Mononuclear cell (primary cell): ENCODE measurements around the gene EIF1. TPM values are rescaled to one million over a fixed set of nuclear protein-coding genes. Genes with fewer than 3 reads are reported as not detected.
"Not testable (repeated sequence)": the region's sequence is repeated elsewhere in the genome, so short reads cannot be mapped to it uniquely, and the experiment has no call there.

Experiments used
- H3K27me3 ChIP-seq: 2 replicates; pipeline ENCODE4 v1.6.0; 2011; ENCODE audit warnings: low read length, control low read depth; ENCODE audit not compliant: insufficient read depth
- H3K4me1 ChIP-seq: 2 replicates; pipeline ENCODE4 v1.5.1; 2011; ENCODE audit warnings: mild to moderate bottlenecking, low read length, control low read depth; ENCODE audit not compliant: insufficient read depth
- H3K4me3 ChIP-seq: 2 replicates; pipeline ENCODE4 v1.5.1; 2011; ENCODE audit warnings: mild to moderate bottlenecking, low read length, moderate library complexity
- H3K9me3 ChIP-seq: 2 replicates; pipeline ENCODE4 v1.5.1; 2011; ENCODE audit warnings: low read depth, mild to moderate bottlenecking, control low read depth, low read length
- total RNA-seq: library from RNA; depleted of rRNA; stranded (reverse); fragments of >200 nt; gene quantifications from one replicate; pipeline ENCODE4 v1.2.3, GENCODE V29; 2012

EIF1 gene
- total RNA-seq, result 719 TPM

GRCh38 chr17:41688641-41689496, at the start of gene EIF1:
TSS of gene EIF1 (plus strand) at chr17:41688885. CDS start at chr17:41689039, 154 bp downstream.
- H3K9me3 ChIP-seq, result no peaks in the 10 kb centered on the region
- H3K4me3 ChIP-seq, result peak within 1 kb of the TSS; percentile 100
- peaks cover 35% of the 10 kb centered on the region for H3K4me1 ChIP-seq
- no peaks in the 10 kb centered on the region for H3K27me3 ChIP-seq

- no peaks in the 10 kb centered on the region for H3K9me3 ChIP-seq
- no peak overlapping the region for H3K4me3 ChIP-seq
Measured at GRCh38 chr17:41638941-41639340, 49.7 kb upstream of the EIF1 start.

GRCh38 chr17:41639492-41640473, 48.9 kb upstream of the EIF1 start:
- Histone ChIP-seq H3K9me3 (no peaks in the 10 kb centered on the region), H3K4me3 (no peak overlapping the region), H3K27me3 (no peaks in the 10 kb centered on the region), H3K4me1 (peaks cover under 1% of the 10 kb centered on the region)

More at GRCh38 chr17:41638941-41639340, 49.7 kb upstream of the EIF1 start:
- no peaks in the 10 kb centered on the region for H3K4me1 ChIP-seq
- no peaks in the 10 kb centered on the region for H3K27me3 ChIP-seq

GRCh38 chr17:41640596-41640995, 48.1 kb upstream of the EIF1 start:
- H3K9me3 ChIP-seq, H3K4me3 ChIP-seq, H3K27me3 ChIP-seq, H3K4me1 ChIP-seq: not testable (repeated sequence)

GRCh38 chr17:41642252-41643156, 46.2 kb upstream of the EIF1 start:
- H3K4me3 ChIP-seq, result no peak overlapping the region
- no peaks in the 10 kb centered on the region for H3K27me3 ChIP-seq
- peaks cover 15% of the 10 kb centered on the region for H3K4me1 ChIP-seq
- no peaks in the 10 kb centered on the region for H3K9me3 ChIP-seq

- H3K9me3 ChIP-seq, result no peaks in the 10 kb centered on the region
- no peaks in the 10 kb centered on the region for H3K27me3 ChIP-seq
- no peak overlapping the region for H3K4me3 ChIP-seq
- peaks cover 29% of the 10 kb centered on the region for H3K4me1 ChIP-seq
Measured at GRCh38 chr17:41647038-41647813, 41.5 kb upstream of the EIF1 start.

- Histone ChIP-seq H3K9me3 (no peaks in the 10 kb centered on the region), H3K4me1 (peaks cover 29% of the 10 kb centered on the region), H3K27me3 (no peaks in the 10 kb centered on the region), H3K4me3 (no peak overlapping the region)
Measured at GRCh38 chr17:41647940-41648410, 40.7 kb upstream of the EIF1 start.

GRCh38 chr17:41648411-41649195, 40.1 kb upstream of the EIF1 start:
- no peaks in the 10 kb centered on the region for H3K9me3 ChIP-seq
- peaks cover 29% of the 10 kb centered on the region for H3K4me1 ChIP-seq
- H3K4me3 ChIP-seq, result peak overlapping the region; percentile 16
- H3K27me3 ChIP-seq, result no peaks in the 10 kb centered on the region

- H3K4me1 ChIP-seq, result peaks cover 26% of the 10 kb centered on the region
- no peaks in the 10 kb centered on the region for H3K9me3 ChIP-seq
- no peaks in the 10 kb centered on the region for H3K27me3 ChIP-seq
- H3K4me3 ChIP-seq, result no peak overlapping the region
Measured at GRCh38 chr17:41649923-41650519, 38.7 kb upstream of the EIF1 start.

GRCh38 chr17:41650794-41651624, 37.7 kb upstream of the EIF1 start:
- Histone ChIP-seq H3K4me1 (peaks cover 16% of the 10 kb centered on the region), H3K9me3 (no peaks in the 10 kb centered on the region), H3K4me3 (no peak overlapping the region), H3K27me3 (no peaks in the 10 kb centered on the region)

GRCh38 chr17:41651625-41652460, 36.8 kb upstream of the EIF1 start:
- no peaks in the 10 kb centered on the region for H3K9me3 ChIP-seq
- H3K4me3 ChIP-seq, result no peak overlapping the region
- H3K4me1 ChIP-seq, result peaks cover 14% of the 10 kb centered on the region
- no peaks in the 10 kb centered on the region for H3K27me3 ChIP-seq
